ENCODE measurements around the gene KRT76.

Gene KRT76

DNA sequence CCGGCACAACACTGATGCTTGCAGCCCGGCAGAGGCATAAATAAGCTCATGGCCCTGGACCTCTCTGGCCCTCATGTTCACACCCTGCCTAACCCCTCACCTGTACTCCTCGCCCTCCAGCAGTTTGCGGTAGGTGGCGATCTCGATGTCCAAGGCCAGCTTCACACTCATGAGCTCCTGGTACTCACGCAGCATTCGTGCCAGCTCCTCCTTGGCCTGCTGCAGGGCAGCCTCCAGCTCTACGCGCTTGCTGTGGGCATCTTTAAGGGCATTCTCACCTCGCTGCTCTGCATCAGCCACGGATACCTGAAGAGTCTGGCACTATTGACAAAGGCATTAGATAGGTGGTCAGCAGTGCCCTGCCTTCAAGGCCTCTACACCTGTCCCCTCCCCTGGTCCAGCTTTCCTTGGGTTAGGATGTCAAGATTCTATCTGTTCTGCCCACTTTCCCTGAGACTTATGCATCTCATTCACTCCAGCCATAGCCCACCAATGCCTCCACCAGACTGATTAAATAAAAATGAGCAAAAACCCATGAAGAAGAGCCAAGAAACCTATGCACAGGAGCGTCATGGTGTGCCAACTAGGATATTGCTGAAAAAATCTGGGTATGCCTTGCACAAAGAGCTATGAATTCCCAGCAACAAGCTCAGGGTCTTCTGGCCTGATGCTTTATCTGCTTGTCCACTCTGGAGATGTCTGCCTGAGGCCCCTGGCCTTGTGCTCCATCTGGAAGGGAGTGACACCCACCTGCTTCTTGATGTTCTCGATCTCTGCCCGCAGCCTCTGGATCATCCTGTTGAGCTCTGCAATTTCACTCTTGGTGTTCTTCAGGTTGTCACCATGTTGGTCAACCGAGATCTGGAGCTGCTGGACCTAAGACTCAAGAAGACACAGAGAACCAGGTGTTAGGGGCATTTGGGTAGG lies 30.7 kb upstream of the KRT76 start:
- no peak for TF ChIP-seq CTCF (IDR thresholded peaks at IDR 0.05; ENCODE audit: extremely low read depth, missing control alignments)
- DNase-seq (ENCODE audit: low spot score) = no peak

GRCh38 chr12:52806821-52807543 lies 29.8 kb upstream of the KRT76 start:
- no peak for DNase-seq (ENCODE audit: low spot score)
- TF ChIP-seq CTCF (IDR thresholded peaks at IDR 0.05; ENCODE audit: extremely low read depth, missing control alignments) = no peak

GRCh38 chr12:52806169-52806811 lies 29.1 kb upstream of the KRT76 start:
- no peak for DNase-seq (ENCODE audit: low spot score)
- no peak for TF ChIP-seq CTCF (IDR thresholded peaks at IDR 0.05; ENCODE audit: extremely low read depth, missing control alignments)

- no peak for TF ChIP-seq CTCF (IDR thresholded peaks at IDR 0.05; ENCODE audit: extremely low read depth, missing control alignments)
- DNase-seq (ENCODE audit: low spot score) = no peak
Observed at GRCh38 chr12:52805739-52806138, 28.6 kb upstream of the KRT76 start.

- no peak for TF ChIP-seq CTCF (IDR thresholded peaks at IDR 0.05; ENCODE audit: extremely low read depth, missing control alignments)
- no peak for DNase-seq (ENCODE audit: low spot score)
Observed at GRCh38 chr12:52805000-52805399, 27.9 kb upstream of the KRT76 start.

- DNase-seq (ENCODE audit: low spot score) = no peak
- no peak for TF ChIP-seq CTCF (IDR thresholded peaks at IDR 0.05; ENCODE audit: extremely low read depth, missing control alignments)
Observed at GRCh38 chr12:52802442-52802841, 25.3 kb upstream of the KRT76 start.

GRCh38 chr12:52801773-52802172 lies 24.6 kb upstream of the KRT76 start:
- TF ChIP-seq CTCF (IDR thresholded peaks at IDR 0.05; ENCODE audit: extremely low read depth, missing control alignments) = no peak
- DNase-seq (ENCODE audit: low spot score) = no peak
